Ovary (tissue), 9 donors: Measurements from ENCODE around the gene ALKBH5. TPM values are rescaled to one million over a fixed set of nuclear protein-coding genes. Genes with fewer than 3 reads are reported as not detected.

Experiments used
- DNase-seq, 5 donors: peaks; one replicate each; pipeline ENCODE4 v3.0.0-alpha.2; 2019 to 2020
- H3K27ac ChIP-seq, 2 donors: fragments of 200-600 bp; one replicate each; pipeline versions ENCODE4 v1.5.1 to v1.8.0; 2019 to 2022
- H3K27me3 ChIP-seq: fragments of 200-600 bp; one replicate; pipeline ENCODE4 v1.8.0; 2022
- H3K36me3 ChIP-seq: fragments of 200-600 bp; sonication (generic); one replicate; pipeline ENCODE4 v1.5.1; 2019
- H3K4me1 ChIP-seq: one replicate; pipeline ENCODE4 v1.8.1; 2013; ENCODE audit warnings: mild to moderate bottlenecking, moderate library complexity; ENCODE audit not compliant: insufficient read depth
- H3K4me3 ChIP-seq: fragments of 200-600 bp; sonication (generic); one replicate; pipeline ENCODE4 v1.5.1; 2017
- H3K9me3 ChIP-seq, 2 donors: fragments of 200-600 bp in 1 of 2; sonication (generic) in 1 of 2; one replicate each; pipeline versions ENCODE4 v1.5.1 to v1.8.1; 2013 to 2019; ENCODE audit warnings: mild to moderate bottlenecking in 1 of 2, moderate library complexity in 1 of 2
- CTCF ChIP-seq, 3 donors: fragments of 450-650 bp in 2 of 3; fragments of 200-600 bp in 1 of 3; IDR thresholded peaks; one replicate each; pipeline versions ENCODE4 v1.5.1 to v1.8.0; 2016 to 2022; ENCODE audit warnings: antibody characterized with exemption in 3 of 3, mild to moderate bottlenecking in 1 of 3
- EP300 ChIP-seq: sonication (generic); formaldehyde crosslinking; IDR thresholded peaks from one replicate; pipeline ENCODE4 v1.6.1; 2017; ENCODE audit warnings: antibody characterized with exemption
- POLR2A ChIP-seq: fragments of 450-650 bp; IDR thresholded peaks from one replicate; pipeline ENCODE4 v1.6.1; 2017; ENCODE audit warnings: antibody characterized with exemption, mild to moderate bottlenecking, moderate library complexity
- WGBS, 3 donors: extraction: QIAGEN DNeasy Blood & Tissue Kit in 1 of 3; methylation state at CpG; one replicate each; pipeline versions ENCODE4 v1.1.5 to v1.1.7; 2013 to 2017; 5-methylcytosine and 5-hydroxymethylcytosine counted together
- intact Hi-C, 4 donors: fragments of 100-400 bp; cut with DNase I; formaldehyde crosslinking; loops; one replicate each; pipeline versions ENCODE4 v1.11.0 to v1.15.1; 2022 to 2023
- polyA plus RNA-seq, 2 donors: library from polyadenylated mRNA; stranded (reverse); fragments of 200-250 nt in 1 of 2; fragments of 350-450 nt in 1 of 2; fragmentation: Illumina TruSeq in 1 of 2; extraction: RNeasy Lipid Tissue Mini Kit (QIAGEN cat#74804) in 1 of 2; gene quantifications; one replicate each; pipeline ENCODE4 v1.2.3, GENCODE V29; 2013 to 2014
- total RNA-seq, 7 donors: library from RNA; depleted of rRNA in 2 of 7; stranded (reverse); fragments of >200 nt in 2 of 7; fragmentation: NEBNext Ultra II Directional in 3 of 7; extraction: Animal tissue kit (Norgen Biotek cat#: 25700) in 3 of 7; gene quantifications; one replicate each; pipeline versions ENCODE4 v1.1.0 to v1.2.4, GENCODE V29; 2016 to 2023
- donor health status: DM: no; HTN: no; CAD: no; lungs with moderate emphysema.
- donor health status: DM: no; HTN: no; CAD: no.
- donor health status: Bipolar disorder and iron deficiency.
- donor health status: DM: yes; HTN: yes; CAD: no.
- donor health status: DM: no; HTN: no; CAD: no.
- donor health status: DM: yes; HTN: yes; CAD: no.

ALKBH5 gene
- total and polyA plus RNA-seq, 9 donors, result 39.6 to 137 (median 102) TPM

- intact Hi-C loops, result no loop called here
- Histone ChIP-seq H3K27ac (no peak overlapping the region), H3K36me3 (no peaks in the 10 kb centered on the region), H3K4me1 (no peaks in the 10 kb centered on the region), H3K9me3 (no peaks in the 10 kb centered on the region), H3K4me3 (no peak overlapping the region), H3K27me3 (no peaks in the 10 kb centered on the region)
- DNase-seq, result no peak
- 74 to 77% (median 75%) methylated on average over 7 of the region's 7 CpGs for WGBS, 3 donors
- TF ChIP-seq POLR2A (no peak), EP300 (no peak), CTCF (IDR thresholded peaks at IDR 0.05) (no peak)
These were observed 7.5 kb upstream of the ALKBH5 start for GRCh38 chr17:18176176-18176575.

- Histone ChIP-seq H3K36me3 (no peaks in the 10 kb centered on the region), H3K4me1 (peaks cover 3% of the 10 kb centered on the region), H3K27me3 (no peaks in the 10 kb centered on the region), H3K4me3 (no peak overlapping the region), H3K27ac (no peak overlapping the region), H3K9me3 (no peaks in the 10 kb centered on the region)
- no peak for DNase-seq
- intact Hi-C loops, result no loop called here
- TF ChIP-seq EP300 (no peak), POLR2A (no peak), CTCF (IDR thresholded peaks at IDR 0.05) (no peak)
These were observed 6.5 kb upstream of the ALKBH5 start for GRCh38 chr17:18177133-18177532.

- Histone ChIP-seq H3K4me1 (peaks cover 7% of the 10 kb centered on the region), H3K27me3 (no peaks in the 10 kb centered on the region), H3K4me3 (no peak overlapping the region), H3K9me3 (no peaks in the 10 kb centered on the region), H3K36me3 (no peaks in the 10 kb centered on the region), H3K27ac (no peak overlapping the region)
- no peak for TF ChIP-seq EP300
- no peak for TF ChIP-seq CTCF (IDR thresholded peaks at IDR 0.05)
- TF ChIP-seq POLR2A, result no peak
- intact Hi-C loops, result no loop called here
- no peak for DNase-seq
- 90 to 92% (median 92%) methylated on average over 8 of the region's 8 CpGs for WGBS, 3 donors
These were observed 5.9 kb upstream of the ALKBH5 start for GRCh38 chr17:18177722-18178121.

DNA sequence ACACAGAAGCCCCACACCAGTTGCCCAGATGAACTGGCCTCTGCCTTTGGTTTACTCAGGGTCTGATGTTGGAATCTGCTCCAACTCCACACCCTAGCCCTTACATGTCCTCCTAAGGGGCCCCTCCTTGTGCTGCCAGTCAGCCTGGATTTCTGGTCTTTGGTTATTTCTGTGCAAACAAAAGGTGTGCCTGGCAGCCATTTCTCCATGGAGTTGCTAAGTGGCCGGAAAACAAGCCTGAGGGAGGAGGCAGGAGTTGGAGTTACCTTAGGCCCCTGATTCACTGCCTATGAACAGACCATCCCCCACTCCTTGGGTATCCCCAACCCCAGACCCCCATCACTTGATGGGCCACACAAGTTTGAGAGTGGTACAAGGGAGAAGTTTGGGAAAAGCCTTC, 4.4 kb upstream of the ALKBH5 start:
- Histone ChIP-seq H3K4me3 (no peak overlapping the region), H3K4me1 (peaks cover 7% of the 10 kb centered on the region), H3K27ac (no peak overlapping the region), H3K9me3 (no peaks in the 10 kb centered on the region), H3K36me3 (no peaks in the 10 kb centered on the region), H3K27me3 (no peaks in the 10 kb centered on the region)
- intact Hi-C loops, result no loop called here
- DNase-seq, result no peak
- WGBS, 3 donors, result 86 to 100% (median 91%) methylated on average over 1 of the region's 1 CpG
- no peak for TF ChIP-seq CTCF (IDR thresholded peaks at IDR 0.05)
- no peak for TF ChIP-seq EP300
- no peak for TF ChIP-seq POLR2A

DNA sequence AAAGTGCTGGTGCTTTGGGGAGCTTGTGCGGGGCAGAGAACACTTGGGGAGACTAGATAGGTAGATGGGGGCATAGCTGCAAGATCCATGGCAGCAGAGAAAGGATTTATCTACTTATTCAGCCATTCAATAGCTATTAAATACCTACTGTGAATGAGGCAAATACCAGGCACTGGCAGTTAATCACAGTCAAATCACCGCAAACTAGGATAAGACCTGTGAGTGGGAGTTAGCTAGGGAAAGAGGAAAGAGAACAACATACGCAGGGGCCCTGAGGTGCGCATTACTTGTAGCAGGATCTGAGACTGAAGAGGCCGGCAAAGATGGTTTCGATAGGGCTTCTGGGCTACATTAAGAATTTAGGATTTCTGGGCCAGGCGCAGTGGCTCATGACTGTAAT, 3.8 kb upstream of the ALKBH5 start:
- no peaks in the 10 kb centered on the region for H3K27me3 ChIP-seq
- H3K9me3 ChIP-seq, result no peaks in the 10 kb centered on the region
- TF ChIP-seq EP300 (no peak), CTCF (IDR thresholded peaks at IDR 0.05) (no peak), POLR2A (no peak)
- no peaks in the 10 kb centered on the region for H3K36me3 ChIP-seq
- no peak overlapping the region for H3K4me3 ChIP-seq
- peaks cover 7% of the 10 kb centered on the region for H3K4me1 ChIP-seq
- H3K27ac ChIP-seq, result no peak overlapping the region
- whole genome bisulfite sequencing, 3 donors, result 61 to 72% (median 65%) methylated on average over 7 of the region's 7 CpGs
- intact Hi-C loops, result loop anchor here in 1 of 4 donors (2.0 kb wide), 1 partner anchor 21 kb away; no protein-coding TSS in a partner anchor
- no peak for DNase-seq
